OCI-LY3 (cell line): ENCODE measurements around the gene AASDHPPT.

Experiments
- CTCF ChIP-seq: fragments of 200-600, 300-600 bp; sonication (generic); IDR thresholded peaks from 2 replicates; pipeline ENCODE4 v1.5.1; 2014; ENCODE audit warnings: antibody characterized with exemption, low read length, low read depth
- EZH2phosphoT487 ChIP-seq: fragments of 200-600 bp; shearing (Covaris generic); IDR thresholded peaks from 2 replicates; pipeline ENCODE4 v1.6.1; 2018; ENCODE audit warnings: antibody characterized with exemption, mixed run types, low read depth

- TF ChIP-seq CTCF (no peak), EZH2phosphoT487 (no peak)
Measured at GRCh38 chr11:106088896-106089295, 11.4 kb downstream of the AASDHPPT start.
